ENCODE data around the gene CNGA3.
"Not testable (repeated sequence)": the region's sequence is repeated elsewhere in the genome, so short reads cannot be mapped to it uniquely, and the experiment has no call there.

CNGA3 gene

DNA sequence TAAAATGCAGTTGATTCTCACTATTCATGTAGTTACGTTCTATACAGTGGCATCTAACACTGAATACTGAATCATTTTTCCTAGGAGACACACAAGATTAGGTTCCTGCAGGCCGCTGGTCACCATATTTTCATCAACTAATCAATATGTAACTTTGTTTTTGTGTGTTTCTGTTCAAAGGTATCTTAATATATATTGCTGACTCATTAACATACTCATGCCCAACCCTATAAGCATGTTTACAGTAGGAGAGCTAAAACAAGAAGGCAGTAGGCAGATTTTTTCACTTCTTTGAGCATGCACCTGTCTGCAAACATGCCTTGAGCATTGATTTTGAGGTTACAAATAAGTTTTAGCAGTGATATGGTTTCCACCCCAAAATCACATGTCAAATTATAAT, 30.3 kb upstream of the CNGA3 start:
- Histone ChIP-seq H3K36me3 (replicated peaks in 1 of 2; ENCODE audit: control insufficient read depth in 2 of 2, insufficient read depth in 2 of 2, low read length in 2 of 2) (no peaks in the 10 kb centered on the region), H3K4me3 (ENCODE audit: low read length in 2 of 2) (no peak overlapping the region), H3K4me1 (ENCODE audit: control insufficient read depth in 2 of 2, insufficient read depth in 1 of 2, low read depth in 1 of 2, low read length in 2 of 2) (no peaks in the 10 kb centered on the region), H3K4me2 (ENCODE audit: insufficient read depth, low read length, poor library complexity, severe bottlenecking) (no peak overlapping the region), H3K9ac (ENCODE audit: low read depth, low read length, poor library complexity) (no peak overlapping the region), H3K23ac (ENCODE audit: low read depth, low read length, poor library complexity) (no peak overlapping the region), H4K8ac (ENCODE audit: low read depth, low read length) (no peak overlapping the region), H3K18ac (ENCODE audit: low read length) (no peak overlapping the region), H3K4ac (ENCODE audit: low read length) (no peak overlapping the region), H4K91ac (ENCODE audit: low read depth, low read length, poor library complexity) (no peak overlapping the region), H3K79me1 (ENCODE audit: low read depth, low read length) (no peaks in the 10 kb centered on the region), H2AFZ (ENCODE audit: low read length) (no peak overlapping the region), H3K14ac (ENCODE audit: low read length) (no peak overlapping the region), H2BK15ac (ENCODE audit: low read length) (no peak overlapping the region), H3K27me3 (ENCODE audit: control insufficient read depth in 3 of 3, insufficient read depth in 3 of 3, low read depth in 1 of 3, low read length in 3 of 3) (no peaks in the 10 kb centered on the region), H3K27ac (replicated peaks; ENCODE audit: low read length) (no peak overlapping the region), H2AK5ac (ENCODE audit: low read depth, low read length) (no peak overlapping the region), H2BK12ac (ENCODE audit: low read length) (no peak overlapping the region), H2BK120ac (ENCODE audit: low read depth, low read length) (no peak overlapping the region), H3K9me3 (replicated peaks in 1 of 2; ENCODE audit: control insufficient read depth in 2 of 2, insufficient read depth in 1 of 2, low read depth in 1 of 2, low read length in 2 of 2) (peaks cover 7 to 12% of the 10 kb centered on the region in 2 donors), H2BK5ac (ENCODE audit: low read length) (no peak overlapping the region)
- DNase-seq (ENCODE audit: low spot score), result no peak
- no CpG with 5 or more reads among the region's 2 CpGs for WGBS, 2 donors (ENCODE audit: extremely low coverage in 2 of 2, insufficient read length in 2 of 2, insufficient replicate concordance in 1 of 2)

DNA sequence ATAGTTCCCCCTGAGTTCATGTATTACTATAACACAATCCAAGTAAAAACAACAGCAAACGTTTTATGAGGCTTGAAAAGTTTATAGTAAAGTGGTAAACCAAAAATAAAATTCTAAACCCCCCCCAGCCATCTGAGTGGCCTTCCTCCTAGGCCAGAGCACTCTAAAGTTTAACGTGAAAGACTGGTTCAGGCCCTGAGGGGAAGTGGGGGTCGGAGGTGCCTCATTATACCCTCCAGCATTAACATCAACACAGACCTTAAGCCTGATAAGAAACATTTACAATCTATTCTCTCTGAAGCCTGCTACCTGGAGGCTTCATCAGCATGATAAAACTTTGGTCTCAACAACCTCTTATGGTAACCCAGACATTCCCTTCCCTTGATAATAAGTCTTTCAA, 29.0 kb upstream of the CNGA3 start:
- no peaks in the 10 kb centered on the region for H3K4me1 ChIP-seq (ENCODE audit: control insufficient read depth in 2 of 2, insufficient read depth in 1 of 2, low read depth in 1 of 2, low read length in 2 of 2)
- H3K79me1 ChIP-seq (ENCODE audit: low read depth, low read length), result no peaks in the 10 kb centered on the region
- no peak overlapping the region for H2BK5ac ChIP-seq (ENCODE audit: low read length)
- no peak overlapping the region for H3K4me2 ChIP-seq (ENCODE audit: insufficient read depth, low read length, poor library complexity, severe bottlenecking)
- no peak overlapping the region for H4K91ac ChIP-seq (ENCODE audit: low read depth, low read length, poor library complexity)
- no peak overlapping the region for H3K4ac ChIP-seq (ENCODE audit: low read length)
- no peak overlapping the region for H2BK15ac ChIP-seq (ENCODE audit: low read length)
- no peak overlapping the region for H3K23ac ChIP-seq (ENCODE audit: low read depth, low read length, poor library complexity)
- no peak overlapping the region for H2AFZ ChIP-seq (ENCODE audit: low read length)
- no peak overlapping the region for H3K4me3 ChIP-seq (ENCODE audit: low read length in 2 of 2)
- WGBS, 2 donors (ENCODE audit: extremely low coverage in 2 of 2, insufficient read length in 2 of 2, insufficient replicate concordance in 1 of 2), result no CpG with 5 or more reads among the region's 3 CpGs
- no peak overlapping the region for H2AK5ac ChIP-seq (ENCODE audit: low read depth, low read length)
- no peak overlapping the region for H3K14ac ChIP-seq (ENCODE audit: low read length)
- no peak overlapping the region for H4K8ac ChIP-seq (ENCODE audit: low read depth, low read length)
- H2BK120ac ChIP-seq (ENCODE audit: low read depth, low read length), result no peak overlapping the region
- no peak overlapping the region for H3K9ac ChIP-seq (ENCODE audit: low read depth, low read length, poor library complexity)
- DNase-seq (ENCODE audit: low spot score), result no peak
- no peaks in the 10 kb centered on the region for H3K27me3 ChIP-seq (ENCODE audit: control insufficient read depth in 3 of 3, insufficient read depth in 3 of 3, low read depth in 1 of 3, low read length in 3 of 3)
- no peak overlapping the region for H3K18ac ChIP-seq (ENCODE audit: low read length)
- H3K27ac ChIP-seq (replicated peaks; ENCODE audit: low read length), result no peak overlapping the region
- peaks cover 7 to 20% of the 10 kb centered on the region in 2 donors for H3K9me3 ChIP-seq (replicated peaks in 1 of 2; ENCODE audit: control insufficient read depth in 2 of 2, insufficient read depth in 1 of 2, low read depth in 1 of 2, low read length in 2 of 2)
- H3K36me3 ChIP-seq (replicated peaks in 1 of 2; ENCODE audit: control insufficient read depth in 2 of 2, insufficient read depth in 2 of 2, low read length in 2 of 2), result no peaks in the 10 kb centered on the region
- no peak overlapping the region for H2BK12ac ChIP-seq (ENCODE audit: low read length)

DNA sequence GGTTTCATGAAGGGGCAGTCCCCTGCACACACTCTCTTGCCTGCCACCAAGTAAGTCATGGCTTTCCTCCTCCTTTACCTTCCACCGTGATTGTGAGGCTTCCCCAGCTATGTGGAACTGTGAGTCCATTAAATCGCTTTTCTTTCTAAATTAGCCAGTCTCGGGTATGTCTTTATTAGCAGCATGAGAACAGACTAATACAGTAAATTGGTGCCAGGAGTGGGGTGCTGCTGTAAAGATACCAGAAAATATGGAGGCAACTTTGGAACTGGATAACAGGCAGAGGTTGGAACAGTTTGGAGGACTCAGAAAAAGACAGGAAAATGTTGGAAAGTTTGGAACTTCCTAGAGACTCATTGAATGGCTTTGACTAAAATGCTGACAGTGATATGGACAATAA, 26.1 kb upstream of the CNGA3 start:
- not testable (repeated sequence) for DNase-seq (ENCODE audit: low spot score); H3K36me3 ChIP-seq (replicated peaks in 1 of 2; ENCODE audit: control insufficient read depth in 2 of 2, insufficient read depth in 2 of 2, low read length in 2 of 2); H3K4me2 ChIP-seq (ENCODE audit: insufficient read depth, low read length, poor library complexity, severe bottlenecking); H3K9ac ChIP-seq (ENCODE audit: low read depth, low read length, poor library complexity); H3K18ac ChIP-seq (ENCODE audit: low read length); H2AFZ ChIP-seq (ENCODE audit: low read length); H4K8ac ChIP-seq (ENCODE audit: low read depth, low read length); H2BK12ac ChIP-seq (ENCODE audit: low read length); H3K4me1 ChIP-seq (ENCODE audit: control insufficient read depth in 2 of 2, insufficient read depth in 1 of 2, low read depth in 1 of 2, low read length in 2 of 2); H3K27ac ChIP-seq (replicated peaks; ENCODE audit: low read length); H2BK15ac ChIP-seq (ENCODE audit: low read length); H3K4me3 ChIP-seq (ENCODE audit: low read length in 2 of 2); H3K23ac ChIP-seq (ENCODE audit: low read depth, low read length, poor library complexity); H2BK120ac ChIP-seq (ENCODE audit: low read depth, low read length); H3K79me1 ChIP-seq (ENCODE audit: low read depth, low read length); H3K4ac ChIP-seq (ENCODE audit: low read length); H3K14ac ChIP-seq (ENCODE audit: low read length); H2BK5ac ChIP-seq (ENCODE audit: low read length); H4K91ac ChIP-seq (ENCODE audit: low read depth, low read length, poor library complexity); H3K27me3 ChIP-seq (ENCODE audit: control insufficient read depth in 3 of 3, insufficient read depth in 3 of 3, low read depth in 1 of 3, low read length in 3 of 3); H2AK5ac ChIP-seq (ENCODE audit: low read depth, low read length)
- WGBS, 2 donors (ENCODE audit: extremely low coverage in 2 of 2, insufficient read length in 2 of 2, insufficient replicate concordance in 1 of 2), result no CpG with 5 or more reads among the region's 3 CpGs
- peaks cover 7 to 33% of the 10 kb centered on the region in 2 donors for H3K9me3 ChIP-seq (replicated peaks in 1 of 2; ENCODE audit: control insufficient read depth in 2 of 2, insufficient read depth in 1 of 2, low read depth in 1 of 2, low read length in 2 of 2)

DNA sequence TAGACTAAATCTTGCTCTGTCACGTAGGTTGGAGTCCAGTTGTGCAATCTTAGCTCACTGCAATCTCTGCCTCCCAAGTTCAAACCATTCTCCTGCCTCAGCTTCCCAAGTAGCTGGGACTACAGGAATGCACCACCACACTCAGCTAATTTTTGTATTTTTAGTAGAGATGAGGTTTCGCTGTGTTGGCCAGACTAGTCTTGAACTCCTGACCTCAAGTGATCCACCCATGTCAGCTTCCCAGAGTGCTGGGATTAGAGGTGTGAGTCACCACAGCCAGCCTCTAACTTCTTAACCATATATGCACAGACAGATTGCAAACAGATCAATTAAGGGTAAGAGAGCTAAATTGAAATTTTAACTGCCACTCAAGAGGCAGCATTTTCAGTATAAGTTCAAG, 22.1 kb upstream of the CNGA3 start:
- Histone ChIP-seq H2BK120ac (ENCODE audit: low read depth, low read length) (no peak overlapping the region), H3K9me3 (replicated peaks in 1 of 2; ENCODE audit: control insufficient read depth in 2 of 2, insufficient read depth in 1 of 2, low read depth in 1 of 2, low read length in 2 of 2) (peaks cover 5 to 38% of the 10 kb centered on the region in 2 donors), H3K14ac (ENCODE audit: low read length) (no peak overlapping the region), H3K4ac (ENCODE audit: low read length) (no peak overlapping the region), H3K27ac (replicated peaks; ENCODE audit: low read length) (no peak overlapping the region), H3K27me3 (ENCODE audit: control insufficient read depth in 3 of 3, insufficient read depth in 3 of 3, low read depth in 1 of 3, low read length in 3 of 3) (no peaks in the 10 kb centered on the region), H2BK12ac (ENCODE audit: low read length) (no peak overlapping the region), H3K4me2 (ENCODE audit: insufficient read depth, low read length, poor library complexity, severe bottlenecking) (no peak overlapping the region), H4K91ac (ENCODE audit: low read depth, low read length, poor library complexity) (no peak overlapping the region), H3K23ac (ENCODE audit: low read depth, low read length, poor library complexity) (no peak overlapping the region), H2AFZ (ENCODE audit: low read length) (no peak overlapping the region), H4K8ac (ENCODE audit: low read depth, low read length) (no peak overlapping the region), H3K4me3 (ENCODE audit: low read length in 2 of 2) (no peak overlapping the region), H3K9ac (ENCODE audit: low read depth, low read length, poor library complexity) (no peak overlapping the region), H3K79me1 (ENCODE audit: low read depth, low read length) (no peaks in the 10 kb centered on the region), H2BK15ac (ENCODE audit: low read length) (no peak overlapping the region), H2AK5ac (ENCODE audit: low read depth, low read length) (no peak overlapping the region), H3K36me3 (replicated peaks in 1 of 2; ENCODE audit: control insufficient read depth in 2 of 2, insufficient read depth in 2 of 2, low read length in 2 of 2) (no peaks in the 10 kb centered on the region), H3K18ac (ENCODE audit: low read length) (no peak overlapping the region), H3K4me1 (ENCODE audit: control insufficient read depth in 2 of 2, insufficient read depth in 1 of 2, low read depth in 1 of 2, low read length in 2 of 2) (no peaks in the 10 kb centered on the region), H2BK5ac (ENCODE audit: low read length) (no peak overlapping the region)
- no CpG with 5 or more reads among the region's 2 CpGs for WGBS, 2 donors (ENCODE audit: extremely low coverage in 2 of 2, insufficient read length in 2 of 2, insufficient replicate concordance in 1 of 2)
- no peak for DNase-seq (ENCODE audit: low spot score)

Measured in neuronal stem cell (in vitro differentiated cells).